Measurements from ENCODE around the gene JMJD6. TPM values are rescaled to one million over a fixed set of nuclear protein-coding genes. Genes with fewer than 3 reads are reported as not detected.

The JMJD6 gene
- total RNA-seq, 1 experiment from 2014 or later: 60.0 TPM

DNA sequence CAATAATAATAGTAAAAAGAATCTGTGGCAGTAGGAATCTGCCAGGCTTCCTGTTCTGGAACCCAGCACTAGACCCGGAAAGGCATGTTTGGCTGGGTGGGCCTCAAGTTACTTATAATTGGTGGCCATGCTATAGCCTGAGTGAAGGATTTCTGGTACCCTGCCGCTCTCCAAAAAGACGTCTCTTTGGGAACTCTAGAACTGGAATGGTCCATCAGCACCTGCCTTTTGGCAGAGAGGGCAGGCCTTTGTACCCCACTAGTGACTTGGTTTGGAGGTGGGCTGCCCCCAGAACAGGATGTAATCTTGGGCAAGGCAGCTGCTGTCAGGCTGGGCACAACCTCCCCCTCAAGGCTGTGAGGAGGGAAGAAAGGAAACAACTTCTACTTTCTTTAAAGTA lies 53.5 kb downstream of the JMJD6 start:
- no TSS peak for BruUV-seq (replicated peaks)
- Histone ChIP-seq H3K27me3 (ENCODE audit: control insufficient read depth, insufficient read depth, low read length) (no peaks in the 10 kb centered on the region), H3K27ac (ENCODE audit: low read length) (no peak overlapping the region; the same call in 1 of the 2 replicates), H3K4me3 (ENCODE audit: low read depth in 2 of 2, low read length in 2 of 2) (no peak overlapping the region), H3K4me1 (ENCODE audit: control insufficient read depth, insufficient read depth, low read length) (peaks cover 18% of the 10 kb centered on the region), H3K9me3 (ENCODE audit: control insufficient read depth, insufficient read depth, low read depth, low read length) (no peaks in the 10 kb centered on the region), H3K36me3 (ENCODE audit: control insufficient read depth, insufficient read depth, low read length) (peaks cover 2% of the 10 kb centered on the region; the same call in 1 of the 2 replicates)
- ChIA-PET CTCF (no interaction called here), POLR2A (no interaction called here)
- intact Hi-C loops (cut with micrococcal nuclease; ENCODE audit: unreplicated experiment): no loop called here
- DNase-seq (ENCODE audit: low read depth, low spot score) (no peak), ATAC-seq (no peak)
- TF ChIP-seq CTCF (IDR thresholded peaks at IDR 0.05): no peak
- TF ChIP-seq POLR2AphosphoS5 (IDR thresholded peaks at IDR 0.05; ENCODE audit: low read depth, low read length): 0 out of 2 replicates have a peak, but pooled peaks have one; percentile 24
- TF ChIP-seq SIN3A (IDR thresholded peaks at IDR 0.05; ENCODE audit: borderline replicate concordance, insufficient read depth, low read depth, low read length): no peak
- in situ Hi-C loops (cut with HindIII; ENCODE audit: low pct_unique_long_range_greater_than_20kb, low sequenced_read_pairs): no loop called here

DNA sequence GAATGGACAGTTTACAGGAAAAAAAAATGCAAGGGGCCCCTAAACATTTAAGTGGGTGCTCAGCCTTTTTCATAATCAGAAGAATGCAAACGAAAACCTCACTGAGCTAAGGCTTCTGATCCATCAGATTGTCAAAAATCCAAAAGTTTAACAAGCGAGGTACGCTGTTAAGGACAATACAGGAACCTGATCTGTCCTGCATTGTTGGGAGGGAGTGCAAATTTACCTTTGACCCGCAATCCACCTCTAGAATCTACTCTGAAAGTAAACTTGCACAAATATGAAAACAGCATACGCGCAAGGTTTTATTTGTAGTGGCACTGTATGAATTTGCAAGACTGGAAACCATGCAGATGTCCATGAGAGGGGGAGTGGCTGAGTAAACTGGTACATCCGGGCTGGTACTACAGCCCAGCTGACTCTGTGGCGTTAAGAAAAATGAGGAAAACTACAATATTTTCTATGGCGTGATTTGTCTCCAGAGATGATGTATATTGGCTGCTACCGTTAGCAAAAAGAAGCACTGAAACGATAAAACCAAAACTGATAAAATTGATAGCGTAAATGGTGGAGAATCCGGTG lies 54.0 kb downstream of the JMJD6 start:
- ATAC-seq (no peak), DNase-seq (ENCODE audit: low read depth, low spot score) (no peak)
- H3K4me1 ChIP-seq (ENCODE audit: control insufficient read depth, insufficient read depth, low read length): peaks cover 16% of the 10 kb centered on the region
- TF ChIP-seq CTCF (IDR thresholded peaks at IDR 0.05) (no peak), POLR2AphosphoS5 (IDR thresholded peaks at IDR 0.05; ENCODE audit: low read depth, low read length) (no peak), REST (IDR thresholded peaks at IDR 0.05; ENCODE audit: insufficient read depth in 1 of 2, low read depth in 2 of 2, low read length in 1 of 2) (no peak), SIN3A (IDR thresholded peaks at IDR 0.05; ENCODE audit: borderline replicate concordance, insufficient read depth, low read depth, low read length) (no peak), TCF7L2 (IDR thresholded peaks at IDR 0.05; ENCODE audit: low read depth, low read length) (no peak)
- H3K36me3 ChIP-seq (ENCODE audit: control insufficient read depth, insufficient read depth, low read length): peaks cover 2% of the 10 kb centered on the region; the same call in 1 of the 2 replicates
- intact Hi-C loops (cut with micrococcal nuclease; ENCODE audit: unreplicated experiment): no loop called here
- no peaks in the 10 kb centered on the region for H3K9me3 ChIP-seq (ENCODE audit: control insufficient read depth, insufficient read depth, low read depth, low read length)
- ChIA-PET CTCF (interaction anchor here (0.7 to 1.4 kb wide), 3 partner anchors 9 to 230 kb away, joined by 3 to 6 read pairs (median 4); no protein-coding TSS in a partner anchor), POLR2A (no interaction called here)
- peak overlapping the region; percentile 99 for H3K27ac ChIP-seq (ENCODE audit: low read length)
- no peaks in the 10 kb centered on the region for H3K27me3 ChIP-seq (ENCODE audit: control insufficient read depth, insufficient read depth, low read length)
- BruUV-seq (replicated peaks): TSS peak; percentile 99
- H3K4me3 ChIP-seq (ENCODE audit: low read depth in 2 of 2, low read length in 2 of 2): peak overlapping the region; percentile 82 to 94
- in situ Hi-C loops (cut with HindIII; ENCODE audit: low pct_unique_long_range_greater_than_20kb, low sequenced_read_pairs): no loop called here
